Heart left ventricle (tissue), 16 donors: ENCODE measurements around the gene MAPK8IP3. TPM values are rescaled to one million over a fixed set of nuclear protein-coding genes. Genes with fewer than 3 reads are reported as not detected.

ENCODE experiments used
- ATAC-seq, 4 donors: fragments of 200-7000 bp; cut with Tn5 transposase; one replicate each; pipeline ENCODE4 v1.9.1; 2020 to 2022; ENCODE audit warnings: moderate library complexity in 4 of 4, mild to moderate bottlenecking in 3 of 4, moderate number of reproducible peaks in 1 of 4
- DNase-seq, 5 donors: peaks; one replicate each; pipeline ENCODE4 v3.0.0-alpha.2; 2020
- H3K27ac ChIP-seq, 12 donors: fragments of 200-600 bp; sonication (generic) in 4 of 12; one replicate each; pipeline versions ENCODE4 v1.5.0 to v1.8.0; 2016 to 2022; ENCODE audit warnings: mild to moderate bottlenecking in 2 of 12
- H3K27me3 ChIP-seq, 9 donors: fragments of 200-600 bp; sonication (generic) in 2 of 9; one replicate each; pipeline versions ENCODE4 v1.5.1 to v1.8.0; 2016 to 2022; ENCODE audit warnings: mild to moderate bottlenecking in 3 of 9
- H3K36me3 ChIP-seq, 9 donors: fragments of 200-600 bp; sonication (generic) in 2 of 9; one replicate each; pipeline versions ENCODE4 v1.5.0 to v1.8.0; 2018 to 2022; ENCODE audit warnings: mild to moderate bottlenecking in 2 of 9
- H3K4me1 ChIP-seq, 12 donors: fragments of 200-600 bp; sonication (generic) in 4 of 12; one replicate each; pipeline versions ENCODE4 v1.5.0 to v1.8.0; 2016 to 2022; ENCODE audit warnings: mild to moderate bottlenecking in 3 of 12
- H3K4me3 ChIP-seq, 12 donors: fragments of 200-600 bp; sonication (generic) in 4 of 12; one replicate each; pipeline versions ENCODE4 v1.5.0 to v1.8.0; 2017 to 2022; ENCODE audit warnings: mild to moderate bottlenecking in 9 of 12, moderate library complexity in 4 of 12
- H3K9me3 ChIP-seq, 12 donors: fragments of 200-600 bp; sonication (generic) in 4 of 12; one replicate each; pipeline versions ENCODE4 v1.5.0 to v1.8.0; 2016 to 2022; ENCODE audit warnings: mild to moderate bottlenecking in 1 of 12
- POLR2A ChIP-seq, 2 donors: fragments of 450-650 bp; IDR thresholded peaks; one replicate each; pipeline ENCODE4 v1.6.1; 2017; ENCODE audit warnings: antibody characterized with exemption in 2 of 2, mild to moderate bottlenecking in 2 of 2, moderate library complexity in 2 of 2
- WGBS, 4 donors: extraction: QIAGEN DNeasy Blood & Tissue Kit in 2 of 4; methylation state at CpG; one replicate each; pipeline versions ENCODE4 v1.1.5 to v1.1.7; 2013 to 2018; 5-methylcytosine and 5-hydroxymethylcytosine counted together
- intact Hi-C, 10 donors: fragments of 100-400 bp; cut with DNase I; formaldehyde crosslinking; loops; one replicate each; pipeline versions ENCODE4 v1.11.1 to v1.14.2; 2022
- polyA plus RNA-seq, 2 donors: library from polyadenylated mRNA; stranded (reverse); fragments of 200-250 nt; gene quantifications; one replicate each; pipeline ENCODE4 v1.2.3, GENCODE V29; 2013
- total RNA-seq, 9 donors: library from RNA; depleted of rRNA in 2 of 9; stranded (reverse); fragments of >200 nt in 2 of 9; fragmentation: NEBNext Ultra II Directional in 3 of 9; extraction: Animal tissue kit (Norgen Biotek cat#: 25700) in 3 of 9; gene quantifications; one replicate each; pipeline versions ENCODE4 v1.1.0 to v1.2.4, GENCODE V29; 2016 to 2023
- TF ChIP-seq, protein P1 (sequence below), 12 donors: fragments of 200-600 bp; sonication (generic) in 4 of 12; IDR thresholded peaks; one replicate each; pipeline versions ENCODE4 v1.5.0 to v1.8.0; 2018 to 2022; ENCODE audit warnings: antibody characterized with exemption in 12 of 12, mild to moderate bottlenecking in 5 of 12
- donor health status: ischemic (EF 13 %, LVEDD 7.1; RV severe dilation, severe dysfunction).
- donor health status: healthy with polysubstance abuse.
- donor health status: DM: no; HTN: yes; CAD: no.
- donor health status: DM: no; HTN: no; CAD: no.
- donor health status: ischemic (EF 25% LVEDD 6.9; RV normal size, moderate dysfunction).
- donor health status: ischemic (EF 25% LVEDD 5.7; RV mildly dilated, moderate dysfunction).
- donor health status: healthy.
- donor health status: DM: yes; HTN: yes; CAD: no.
- donor health status: ischemic (EF 35%, LVEDD 5.7; RV mildly dilated, moderate dysfunction).
- donor health status: nonischemic (EF 11% LVEDD 7.7; RV severe dilation, severe dysfunction).
- donor health status: DM: yes; HTN: yes; CAD: no.
- donor health status: PGD.
- donor health status: ischemic (EF 29% LVEDD 5.4; RV normal size, mild dysfunction).
- donor health status: nonischemic (EF 23%, LVEDD 6.1; RV moderate dilation, normal function).

Gene MAPK8IP3
- total and polyA plus RNA-seq, 11 donors = 29.5 to 71.3 (median 63.1) TPM

DNA sequence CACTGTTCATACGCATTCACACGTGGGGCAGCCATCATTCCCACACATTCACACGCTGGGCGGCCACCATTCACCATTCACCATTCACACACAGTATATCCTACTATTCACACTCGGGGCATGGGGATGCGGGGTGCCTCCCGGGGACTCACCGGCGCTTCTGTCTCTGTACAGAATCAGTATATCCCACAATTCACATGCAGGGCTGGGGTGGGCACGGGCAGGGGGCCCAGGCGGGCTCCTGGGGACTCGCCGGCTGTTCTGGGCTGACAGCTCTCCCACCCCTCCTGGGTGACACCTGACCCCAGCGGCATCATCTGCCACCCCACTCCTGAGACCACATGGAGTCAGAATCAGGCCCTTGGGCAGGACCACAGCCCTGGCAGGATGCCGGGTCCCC lies 55.8 kb downstream of the MAPK8IP3 start:
- Histone ChIP-seq H3K9me3 (no peaks in the 10 kb centered on the region), H3K4me1 (no peaks in the 10 kb centered on the region), H3K27me3 (no peaks in the 10 kb centered on the region), H3K36me3 (peaks cover 0 to 89% (median 78%) of the 10 kb centered on the region in 9 donors), H3K27ac (no peak overlapping the region), H3K4me3 (no peak overlapping the region)
- no peak for TF ChIP-seq POLR2A (IDR thresholded peaks at IDR 0.05)
- TF ChIP-seq, protein P1, sequence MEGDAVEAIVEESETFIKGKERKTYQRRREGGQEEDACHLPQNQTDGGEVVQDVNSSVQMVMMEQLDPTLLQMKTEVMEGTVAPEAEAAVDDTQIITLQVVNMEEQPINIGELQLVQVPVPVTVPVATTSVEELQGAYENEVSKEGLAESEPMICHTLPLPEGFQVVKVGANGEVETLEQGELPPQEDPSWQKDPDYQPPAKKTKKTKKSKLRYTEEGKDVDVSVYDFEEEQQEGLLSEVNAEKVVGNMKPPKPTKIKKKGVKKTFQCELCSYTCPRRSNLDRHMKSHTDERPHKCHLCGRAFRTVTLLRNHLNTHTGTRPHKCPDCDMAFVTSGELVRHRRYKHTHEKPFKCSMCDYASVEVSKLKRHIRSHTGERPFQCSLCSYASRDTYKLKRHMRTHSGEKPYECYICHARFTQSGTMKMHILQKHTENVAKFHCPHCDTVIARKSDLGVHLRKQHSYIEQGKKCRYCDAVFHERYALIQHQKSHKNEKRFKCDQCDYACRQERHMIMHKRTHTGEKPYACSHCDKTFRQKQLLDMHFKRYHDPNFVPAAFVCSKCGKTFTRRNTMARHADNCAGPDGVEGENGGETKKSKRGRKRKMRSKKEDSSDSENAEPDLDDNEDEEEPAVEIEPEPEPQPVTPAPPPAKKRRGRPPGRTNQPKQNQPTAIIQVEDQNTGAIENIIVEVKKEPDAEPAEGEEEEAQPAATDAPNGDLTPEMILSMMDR (IDR thresholded peaks at IDR 0.05) = no peak
- ATAC-seq (no peak), DNase-seq (peak in 1 of 5 donors; percentile 7)
- intact Hi-C loops = no loop called here
- 92 to 94% (median 92%) methylated on average over 14 to 15 of the region's 15 CpGs for WGBS, 4 donors

DNA sequence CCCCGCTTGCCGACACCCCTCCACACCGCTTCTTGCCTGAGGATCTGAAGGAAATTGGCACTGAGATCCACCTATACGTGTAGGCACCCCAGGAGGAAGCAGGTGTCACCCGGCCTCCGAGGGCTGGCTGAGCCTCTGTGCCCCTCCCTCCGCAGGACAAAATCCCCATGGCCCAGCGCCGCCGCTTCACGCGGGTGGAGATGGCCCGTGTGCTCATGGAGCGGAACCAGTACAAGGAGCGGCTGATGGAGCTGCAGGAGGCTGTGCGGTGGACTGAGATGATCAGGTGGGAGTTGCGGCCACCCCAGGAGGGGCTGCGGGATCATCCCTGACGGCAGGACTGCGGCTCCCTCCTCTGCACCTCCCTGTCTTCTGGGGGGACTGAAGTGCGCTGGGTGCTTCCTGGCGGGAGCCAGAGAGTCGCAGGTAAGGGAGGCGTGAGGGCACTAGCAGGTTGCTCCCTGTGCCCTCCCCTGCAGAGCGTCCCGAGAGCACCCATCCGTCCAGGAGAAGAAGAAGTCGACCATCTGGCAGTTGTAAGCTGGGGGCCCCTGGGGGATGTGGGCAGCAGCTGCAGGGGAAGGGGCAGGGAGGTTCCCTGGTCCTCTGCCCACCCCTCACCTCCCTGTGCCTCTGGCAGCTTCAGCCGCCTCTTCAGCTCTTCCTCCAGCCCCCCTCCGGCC lies 56.3 kb downstream of the MAPK8IP3 start:
- no peak overlapping the region for H3K4me3 ChIP-seq
- DNase-seq = peak in 1 of 5 donors; percentile 8
- H3K27ac ChIP-seq = no peak overlapping the region
- TF ChIP-seq POLR2A (IDR thresholded peaks at IDR 0.05) = no peak
- TF ChIP-seq, protein P1 (IDR thresholded peaks at IDR 0.05) = no peak
- H3K9me3 ChIP-seq = no peaks in the 10 kb centered on the region
- no peaks in the 10 kb centered on the region for H3K27me3 ChIP-seq
- ATAC-seq = no peak
- intact Hi-C loops = no loop called here
- no peaks in the 10 kb centered on the region for H3K4me1 ChIP-seq
- H3K36me3 ChIP-seq = peaks cover 0 to 92% (median 83%) of the 10 kb centered on the region in 9 donors
- WGBS, 4 donors = 91 to 95% (median 91%) methylated on average over 12 to 30 of the region's 30 CpGs

DNA sequence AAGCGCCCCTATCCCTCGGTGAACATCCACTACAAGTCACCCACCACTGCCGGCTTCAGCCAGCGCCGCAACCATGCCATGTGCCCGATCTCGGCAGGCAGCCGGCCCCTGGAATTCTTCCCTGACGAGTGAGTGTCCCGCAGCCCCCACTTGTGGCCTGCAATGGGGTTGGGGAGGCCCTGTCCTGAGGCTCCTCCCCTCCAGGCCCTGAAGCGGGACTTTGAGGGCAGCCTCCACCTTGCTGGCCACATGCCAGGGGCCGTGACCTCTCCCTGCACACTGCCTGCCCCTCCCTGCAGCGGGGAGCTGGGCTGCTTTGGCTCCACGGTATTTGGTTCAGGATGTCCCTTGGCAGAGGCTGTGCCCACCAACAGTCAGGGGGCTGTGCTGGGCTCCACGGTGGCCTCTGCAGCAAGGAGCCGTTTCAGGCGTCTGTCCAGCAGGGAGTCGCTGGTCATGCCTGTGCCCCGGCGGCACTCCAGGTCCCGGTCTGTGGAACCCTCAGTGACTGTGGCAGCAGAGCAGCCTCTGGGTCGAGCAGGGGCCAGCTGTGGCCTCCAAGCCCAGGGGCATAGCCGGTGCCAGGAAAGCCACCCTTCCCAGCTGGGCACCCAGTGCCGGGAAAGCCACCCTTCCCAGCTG lies 57.0 kb downstream of the MAPK8IP3 start:
- Histone ChIP-seq H3K27ac (no peak overlapping the region), H3K4me1 (no peaks in the 10 kb centered on the region), H3K36me3 (peaks cover 0 to 92% (median 84%) of the 10 kb centered on the region in 9 donors), H3K4me3 (no peak overlapping the region), H3K27me3 (no peaks in the 10 kb centered on the region), H3K9me3 (no peaks in the 10 kb centered on the region)
- 85 to 92% (median 87%) methylated on average over 9 to 24 of the region's 24 CpGs for WGBS, 4 donors
- TF ChIP-seq, protein P1 (IDR thresholded peaks at IDR 0.05) = no peak
- no peak for TF ChIP-seq POLR2A (IDR thresholded peaks at IDR 0.05)
- ATAC-seq (no peak), DNase-seq (peak in 1 of 5 donors; percentile 4)
- intact Hi-C loops = no loop called here
